ENCODE results near the gene PAK3.

PAK3 gene

DNA sequence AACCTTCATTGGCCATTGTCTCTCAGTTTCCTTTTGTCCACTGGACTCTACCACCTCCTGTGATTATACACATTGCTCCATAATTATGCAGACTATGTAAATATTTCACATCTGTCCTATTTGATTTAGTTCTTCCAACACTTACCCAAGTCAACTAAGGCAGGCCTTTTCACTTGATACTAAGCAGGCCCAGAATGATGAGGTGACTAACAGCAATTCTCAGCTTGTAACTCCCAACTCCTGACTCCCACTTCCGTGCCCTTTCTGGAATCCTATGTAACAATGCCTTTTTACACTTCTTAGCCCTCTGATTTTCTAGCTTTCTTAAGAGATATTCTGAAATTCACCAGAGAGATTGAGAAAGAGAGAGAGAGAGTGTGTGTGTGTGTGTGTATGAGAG, 6.6 kb downstream of the PAK3 start:
- Histone ChIP-seq H3K56ac (ENCODE audit: low read length) (no peak overlapping the region), H3K23ac (ENCODE audit: low read length) (no peak overlapping the region), H3K27me3 (ENCODE audit: insufficient read depth, low read length, poor library complexity) (no peaks in the 10 kb centered on the region), H3K9ac (ENCODE audit: low read length) (no peak overlapping the region), H3K79me1 (ENCODE audit: low read length) (no peaks in the 10 kb centered on the region), H3K36me3 (ENCODE audit: control insufficient read depth, insufficient read depth, low read length) (no peaks in the 10 kb centered on the region), H2AK5ac (ENCODE audit: low read length) (no peak overlapping the region), H2BK120ac (ENCODE audit: low read depth, low read length) (no peak overlapping the region), H3K4ac (ENCODE audit: low read depth, low read length) (no peak overlapping the region), H3K4me1 (ENCODE audit: control insufficient read depth, low read depth, low read length) (no peaks in the 10 kb centered on the region), H2BK15ac (replicated peaks; ENCODE audit: low read depth) (no peak overlapping the region), H3K4me2 (ENCODE audit: low read length) (no peak overlapping the region), H3K27ac (ENCODE audit: low read depth, low read length) (no peak overlapping the region), H3K18ac (ENCODE audit: low read length) (no peak overlapping the region), H2BK5ac (ENCODE audit: low read length) (no peak overlapping the region), H4K8ac (ENCODE audit: low read depth, low read length) (no peak overlapping the region), H4K5ac (ENCODE audit: low read length) (no peak overlapping the region), H3K4me3 (ENCODE audit: low read length) (no peak overlapping the region), H3K79me2 (ENCODE audit: control insufficient read depth, insufficient read depth, low read length) (no peaks in the 10 kb centered on the region)
- no peak for DNase-seq
- WGBS (ENCODE audit: extremely low coverage, insufficient coverage, low lambda C conversion rate), result no CpG with 5 or more reads among the region's 1 CpG

DNA sequence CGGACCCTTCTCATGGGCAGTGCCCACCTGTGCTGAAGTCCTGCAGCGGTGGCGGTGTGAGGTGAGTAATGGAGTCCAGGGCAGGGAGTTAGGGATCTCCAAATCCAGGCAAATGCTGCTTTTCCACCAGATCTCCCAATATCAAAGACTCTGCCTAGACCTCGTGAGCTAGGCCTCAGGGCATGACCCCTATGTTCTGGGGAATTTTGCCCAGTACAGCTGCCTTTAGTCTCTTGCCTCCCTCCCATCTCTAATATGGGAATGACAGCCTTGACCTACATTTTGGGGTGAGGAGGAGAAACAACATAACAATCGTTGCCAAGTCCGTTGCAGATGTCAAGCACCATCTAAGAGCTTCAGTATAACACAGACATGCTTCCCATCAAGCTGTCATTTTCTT, 7.3 kb downstream of the PAK3 start:
- H3K36me3 ChIP-seq (ENCODE audit: control insufficient read depth, insufficient read depth, low read length), result no peaks in the 10 kb centered on the region
- H3K4me1 ChIP-seq (ENCODE audit: control insufficient read depth, low read depth, low read length), result no peaks in the 10 kb centered on the region
- no peak overlapping the region for H3K4me2 ChIP-seq (ENCODE audit: low read length)
- no peak overlapping the region for H3K56ac ChIP-seq (ENCODE audit: low read length)
- no peaks in the 10 kb centered on the region for H3K79me2 ChIP-seq (ENCODE audit: control insufficient read depth, insufficient read depth, low read length)
- H3K27ac ChIP-seq (ENCODE audit: low read depth, low read length), result no peak overlapping the region
- H3K4me3 ChIP-seq (ENCODE audit: low read length), result no peak overlapping the region
- no peak overlapping the region for H4K8ac ChIP-seq (ENCODE audit: low read depth, low read length)
- no peaks in the 10 kb centered on the region for H3K79me1 ChIP-seq (ENCODE audit: low read length)
- H3K27me3 ChIP-seq (ENCODE audit: insufficient read depth, low read length, poor library complexity), result no peaks in the 10 kb centered on the region
- DNase-seq, result no peak
- H2AK5ac ChIP-seq (ENCODE audit: low read length), result no peak overlapping the region
- H3K18ac ChIP-seq (ENCODE audit: low read length), result no peak overlapping the region
- no CpG with 5 or more reads among the region's 6 CpGs for WGBS (ENCODE audit: extremely low coverage, insufficient coverage, low lambda C conversion rate)
- H2BK120ac ChIP-seq (ENCODE audit: low read depth, low read length), result no peak overlapping the region
- no peak overlapping the region for H3K4ac ChIP-seq (ENCODE audit: low read depth, low read length)
- H2BK15ac ChIP-seq (replicated peaks; ENCODE audit: low read depth), result no peak overlapping the region
- H2BK5ac ChIP-seq (ENCODE audit: low read length), result no peak overlapping the region
- H3K23ac ChIP-seq (ENCODE audit: low read length), result no peak overlapping the region
- no peak overlapping the region for H3K9ac ChIP-seq (ENCODE audit: low read length)
- H4K5ac ChIP-seq (ENCODE audit: low read length), result no peak overlapping the region

DNA sequence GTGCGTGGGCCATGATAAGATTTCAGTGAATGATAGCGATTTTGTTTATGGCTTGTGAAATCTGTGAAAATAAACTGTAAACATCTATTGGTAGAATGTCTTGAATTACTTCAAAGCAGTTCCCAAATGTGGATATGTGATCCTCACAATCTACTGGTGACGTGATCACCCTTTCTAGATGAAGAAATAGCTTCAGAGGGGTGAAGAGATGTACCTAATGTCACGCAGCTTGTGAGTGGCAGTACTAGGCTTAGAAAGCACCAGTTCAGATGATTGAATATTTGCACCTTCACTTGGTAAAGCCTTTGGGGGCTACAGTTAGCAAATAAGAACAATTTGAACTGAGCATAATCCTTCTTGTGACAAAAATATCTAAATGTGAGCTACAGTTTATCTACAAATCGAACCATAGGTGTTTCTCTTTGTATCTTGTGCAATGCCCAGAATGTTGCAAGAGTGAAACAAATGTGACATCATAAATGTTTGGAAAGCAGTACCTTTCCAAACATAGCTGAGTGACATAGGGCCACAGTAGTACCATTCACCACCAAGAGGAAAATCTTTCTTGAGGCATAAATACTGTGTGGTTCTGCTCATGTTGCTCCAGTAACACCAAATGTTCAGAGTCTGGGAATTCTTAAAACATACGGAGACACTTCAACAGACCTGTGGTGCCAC, 14.2 kb downstream of the PAK3 start:
- H3K18ac ChIP-seq (ENCODE audit: low read length), result no peak overlapping the region
- no peak overlapping the region for H4K5ac ChIP-seq (ENCODE audit: low read length)
- H3K36me3 ChIP-seq (ENCODE audit: control insufficient read depth, insufficient read depth, low read length), result no peaks in the 10 kb centered on the region
- H3K56ac ChIP-seq (ENCODE audit: low read length), result no peak overlapping the region
- DNase-seq, result no peak
- no peak overlapping the region for H3K27ac ChIP-seq (ENCODE audit: low read depth, low read length)
- H3K9ac ChIP-seq (ENCODE audit: low read length), result no peak overlapping the region
- H3K4me3 ChIP-seq (ENCODE audit: low read length), result no peak overlapping the region
- H2AK5ac ChIP-seq (ENCODE audit: low read length), result no peak overlapping the region
- H3K4me1 ChIP-seq (ENCODE audit: control insufficient read depth, low read depth, low read length), result no peaks in the 10 kb centered on the region
- no peak overlapping the region for H3K4me2 ChIP-seq (ENCODE audit: low read length)
- no peak overlapping the region for H2BK15ac ChIP-seq (replicated peaks; ENCODE audit: low read depth)
- H3K79me2 ChIP-seq (ENCODE audit: control insufficient read depth, insufficient read depth, low read length), result no peaks in the 10 kb centered on the region
- no peaks in the 10 kb centered on the region for H3K79me1 ChIP-seq (ENCODE audit: low read length)
- no peak overlapping the region for H3K23ac ChIP-seq (ENCODE audit: low read length)
- H3K27me3 ChIP-seq (ENCODE audit: insufficient read depth, low read length, poor library complexity), result no peaks in the 10 kb centered on the region
- H4K8ac ChIP-seq (ENCODE audit: low read depth, low read length), result no peak overlapping the region
- no CpG with 5 or more reads among the region's 6 CpGs for WGBS (ENCODE audit: extremely low coverage, insufficient coverage, low lambda C conversion rate)
- no peak overlapping the region for H3K4ac ChIP-seq (ENCODE audit: low read depth, low read length)
- H2BK5ac ChIP-seq (ENCODE audit: low read length), result no peak overlapping the region
- H2BK120ac ChIP-seq (ENCODE audit: low read depth, low read length), result no peak overlapping the region

DNA sequence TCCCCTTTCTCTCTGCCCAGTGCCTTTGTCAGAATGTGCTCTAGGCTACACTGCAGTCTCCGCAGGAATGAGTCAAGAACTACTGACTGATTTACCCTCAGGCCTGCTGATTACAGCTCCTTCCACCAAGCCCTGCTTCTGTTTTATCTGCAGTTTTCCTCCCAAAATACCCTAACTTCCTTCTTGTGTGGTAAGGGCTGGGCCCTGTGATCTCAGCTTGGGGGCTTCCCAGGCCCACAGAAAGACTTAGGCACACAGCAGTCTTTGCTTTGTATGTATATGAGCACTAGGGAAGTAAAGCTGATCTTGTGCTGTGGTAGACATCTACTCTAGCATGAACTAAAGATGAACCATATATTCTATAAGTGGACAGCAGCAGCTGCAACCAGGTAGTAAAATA, 18.8 kb downstream of the PAK3 start:
- Histone ChIP-seq H3K79me1 (ENCODE audit: low read length) (no peaks in the 10 kb centered on the region), H2BK120ac (ENCODE audit: low read depth, low read length) (no peak overlapping the region), H3K36me3 (ENCODE audit: control insufficient read depth, insufficient read depth, low read length) (no peaks in the 10 kb centered on the region), H3K79me2 (ENCODE audit: control insufficient read depth, insufficient read depth, low read length) (no peaks in the 10 kb centered on the region), H4K5ac (ENCODE audit: low read length) (no peak overlapping the region), H4K8ac (ENCODE audit: low read depth, low read length) (no peak overlapping the region), H3K4me1 (ENCODE audit: control insufficient read depth, low read depth, low read length) (no peaks in the 10 kb centered on the region), H3K56ac (ENCODE audit: low read length) (no peak overlapping the region), H3K27me3 (ENCODE audit: insufficient read depth, low read length, poor library complexity) (no peaks in the 10 kb centered on the region), H3K23ac (ENCODE audit: low read length) (no peak overlapping the region), H3K4ac (ENCODE audit: low read depth, low read length) (no peak overlapping the region), H2BK15ac (replicated peaks; ENCODE audit: low read depth) (no peak overlapping the region), H3K4me2 (ENCODE audit: low read length) (no peak overlapping the region), H3K4me3 (ENCODE audit: low read length) (no peak overlapping the region), H2AK5ac (ENCODE audit: low read length) (no peak overlapping the region), H2BK5ac (ENCODE audit: low read length) (no peak overlapping the region), H3K18ac (ENCODE audit: low read length) (no peak overlapping the region), H3K9ac (ENCODE audit: low read length) (no peak overlapping the region), H3K27ac (ENCODE audit: low read depth, low read length) (no peak overlapping the region)
- no CpG with 5 or more reads among the region's 1 CpG for WGBS (ENCODE audit: extremely low coverage, insufficient coverage, low lambda C conversion rate)
- DNase-seq, result peak; percentile 37

DNA sequence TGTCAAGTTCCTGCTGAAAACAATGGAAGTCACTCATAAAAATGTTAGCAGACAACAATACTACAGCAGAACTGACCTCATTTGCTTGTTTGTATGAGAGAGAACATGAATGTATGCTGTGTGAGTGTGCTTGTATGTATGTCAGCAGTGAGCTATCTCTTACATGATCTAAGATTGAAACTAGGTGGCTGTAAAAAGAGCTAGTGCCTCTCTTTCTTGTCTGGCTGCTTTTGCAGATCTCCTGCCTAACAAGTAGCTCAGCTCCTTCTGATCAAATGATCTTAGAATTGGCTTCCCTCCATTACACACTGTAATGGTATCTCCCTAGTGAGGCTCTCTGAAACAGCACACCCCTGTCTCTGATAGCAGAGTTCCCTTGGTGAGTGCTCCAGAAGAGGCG, 20.7 kb downstream of the PAK3 start:
- H3K9ac ChIP-seq (ENCODE audit: low read length), result no peak overlapping the region
- no peak overlapping the region for H4K8ac ChIP-seq (ENCODE audit: low read depth, low read length)
- H3K79me1 ChIP-seq (ENCODE audit: low read length), result no peaks in the 10 kb centered on the region
- no peak overlapping the region for H3K4ac ChIP-seq (ENCODE audit: low read depth, low read length)
- no peaks in the 10 kb centered on the region for H3K79me2 ChIP-seq (ENCODE audit: control insufficient read depth, insufficient read depth, low read length)
- no peak overlapping the region for H2BK120ac ChIP-seq (ENCODE audit: low read depth, low read length)
- H3K18ac ChIP-seq (ENCODE audit: low read length), result no peak overlapping the region
- H2BK15ac ChIP-seq (replicated peaks; ENCODE audit: low read depth), result no peak overlapping the region
- no peak overlapping the region for H3K23ac ChIP-seq (ENCODE audit: low read length)
- H3K27ac ChIP-seq (ENCODE audit: low read depth, low read length), result no peak overlapping the region
- H3K4me3 ChIP-seq (ENCODE audit: low read length), result no peak overlapping the region
- DNase-seq, result no peak
- no peak overlapping the region for H3K56ac ChIP-seq (ENCODE audit: low read length)
- H2AK5ac ChIP-seq (ENCODE audit: low read length), result no peak overlapping the region
- no CpG with 5 or more reads among the region's 1 CpG for WGBS (ENCODE audit: extremely low coverage, insufficient coverage, low lambda C conversion rate)
- H3K27me3 ChIP-seq (ENCODE audit: insufficient read depth, low read length, poor library complexity), result no peaks in the 10 kb centered on the region
- H4K5ac ChIP-seq (ENCODE audit: low read length), result no peak overlapping the region
- H3K36me3 ChIP-seq (ENCODE audit: control insufficient read depth, insufficient read depth, low read length), result no peaks in the 10 kb centered on the region
- no peaks in the 10 kb centered on the region for H3K4me1 ChIP-seq (ENCODE audit: control insufficient read depth, low read depth, low read length)
- no peak overlapping the region for H3K4me2 ChIP-seq (ENCODE audit: low read length)
- no peak overlapping the region for H2BK5ac ChIP-seq (ENCODE audit: low read length)

DNA sequence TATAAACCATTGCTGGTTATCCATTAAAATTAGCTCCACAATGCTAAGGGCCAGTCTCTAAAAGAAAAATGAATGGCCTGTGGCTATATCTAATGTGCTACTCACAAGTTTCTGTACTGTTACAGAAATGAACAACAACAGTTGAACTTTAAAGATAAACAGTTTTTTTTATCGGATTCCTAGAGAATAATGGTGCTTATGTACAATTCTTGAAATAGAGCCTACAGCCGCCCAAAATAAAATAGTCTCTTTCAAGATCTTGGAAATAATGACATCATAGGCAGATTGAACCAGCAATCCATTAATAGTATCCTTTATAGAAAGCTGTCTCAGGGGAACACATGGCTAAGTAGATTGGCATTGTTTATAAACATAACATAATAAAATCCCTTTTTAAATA, 23.4 kb downstream of the PAK3 start:
- Histone ChIP-seq H2BK5ac (ENCODE audit: low read length) (no peak overlapping the region), H3K27me3 (ENCODE audit: insufficient read depth, low read length, poor library complexity) (no peaks in the 10 kb centered on the region), H4K8ac (ENCODE audit: low read depth, low read length) (no peak overlapping the region), H3K4me3 (ENCODE audit: low read length) (no peak overlapping the region), H3K79me1 (ENCODE audit: low read length) (no peaks in the 10 kb centered on the region), H3K36me3 (ENCODE audit: control insufficient read depth, insufficient read depth, low read length) (no peaks in the 10 kb centered on the region), H4K5ac (ENCODE audit: low read length) (no peak overlapping the region), H3K79me2 (ENCODE audit: control insufficient read depth, insufficient read depth, low read length) (no peaks in the 10 kb centered on the region), H3K9ac (ENCODE audit: low read length) (no peak overlapping the region), H3K18ac (ENCODE audit: low read length) (no peak overlapping the region), H3K4me2 (ENCODE audit: low read length) (no peak overlapping the region), H3K56ac (ENCODE audit: low read length) (no peak overlapping the region), H3K23ac (ENCODE audit: low read length) (no peak overlapping the region), H3K4ac (ENCODE audit: low read depth, low read length) (no peak overlapping the region), H3K4me1 (ENCODE audit: control insufficient read depth, low read depth, low read length) (no peaks in the 10 kb centered on the region), H2BK15ac (replicated peaks; ENCODE audit: low read depth) (no peak overlapping the region), H3K27ac (ENCODE audit: low read depth, low read length) (no peak overlapping the region), H2AK5ac (ENCODE audit: low read length) (no peak overlapping the region), H2BK120ac (ENCODE audit: low read depth, low read length) (no peak overlapping the region)
- no CpG with 5 or more reads among the region's 2 CpGs for WGBS (ENCODE audit: extremely low coverage, insufficient coverage, low lambda C conversion rate)
- no peak for DNase-seq

Measured in mesendoderm (in vitro differentiated cells).